GM18517 (cell line): ENCODE results near the gene ZCCHC7.
"Not testable (repeated sequence)": the region's sequence is repeated elsewhere in the genome, so short reads cannot be mapped to it uniquely, and the experiment has no call there.

Experiments
- ATAC-seq: cut with Tn5 transposase; IDR thresholded peaks from one replicate; pipeline ENCODE4 v1.9.1; 2021; ENCODE audit warnings: mild to moderate bottlenecking, moderate library complexity; ENCODE audit not compliant: unreplicated experiment

Gene ZCCHC7

GRCh38 chr9:37172557-37172956, 52.2 kb downstream of the ZCCHC7 start:
- ATAC-seq, result no peak

- ATAC-seq, result no peak
These were observed 53.9 kb downstream of the ZCCHC7 start for GRCh38 chr9:37174247-37174646.

- ATAC-seq, result no peak
These were observed 58.4 kb downstream of the ZCCHC7 start for GRCh38 chr9:37178742-37179141.

GRCh38 chr9:37179576-37179975, 59.2 kb downstream of the ZCCHC7 start:
- no peak for ATAC-seq

- no peak for ATAC-seq
These were observed 59.8 kb downstream of the ZCCHC7 start for GRCh38 chr9:37180138-37180537.

GRCh38 chr9:37182718-37183117, 62.3 kb downstream of the ZCCHC7 start:
- no peak for ATAC-seq

GRCh38 chr9:37184905-37185867, 64.8 kb downstream of the ZCCHC7 start:
- ATAC-seq, result no peak

- peak; percentile 48 for ATAC-seq
These were observed 66.9 kb downstream of the ZCCHC7 start for GRCh38 chr9:37187292-37187691.

- ATAC-seq, result peak; percentile 75
These were observed 67.5 kb downstream of the ZCCHC7 start for GRCh38 chr9:37187713-37188439.

GRCh38 chr9:37190739-37191138, 70.4 kb downstream of the ZCCHC7 start:
- not testable (repeated sequence) for ATAC-seq

GRCh38 chr9:37191403-37192089, 71.2 kb downstream of the ZCCHC7 start:
- no peak for ATAC-seq

- ATAC-seq, result no peak
These were observed 72.4 kb downstream of the ZCCHC7 start for GRCh38 chr9:37192803-37193202.

GRCh38 chr9:37197158-37198038, 77.0 kb downstream of the ZCCHC7 start:
- ATAC-seq, result peak; percentile 47

GRCh38 chr9:37198039-37198729, 77.8 kb downstream of the ZCCHC7 start:
- ATAC-seq, result peak; percentile 22

GRCh38 chr9:37198831-37199230, 78.5 kb downstream of the ZCCHC7 start:
- peak; percentile 40 for ATAC-seq

- ATAC-seq, result no peak
These were observed 80.1 kb downstream of the ZCCHC7 start for GRCh38 chr9:37200433-37201005.

- ATAC-seq, result no peak
These were observed 81.2 kb downstream of the ZCCHC7 start for GRCh38 chr9:37201581-37201980.

GRCh38 chr9:37202091-37202490, 81.7 kb downstream of the ZCCHC7 start:
- no peak for ATAC-seq

GRCh38 chr9:37203456-37203855, 83.1 kb downstream of the ZCCHC7 start:
- not testable (repeated sequence) for ATAC-seq
